ENCODE measurements around the gene GRAMD4. TPM values are rescaled to one million over a fixed set of nuclear protein-coding genes. Genes with fewer than 3 reads are reported as not detected.

Gene GRAMD4
- total and polyA plus RNA-seq, 4 donors, result 16.3 to 67.7 (median 21.2) TPM

DNA sequence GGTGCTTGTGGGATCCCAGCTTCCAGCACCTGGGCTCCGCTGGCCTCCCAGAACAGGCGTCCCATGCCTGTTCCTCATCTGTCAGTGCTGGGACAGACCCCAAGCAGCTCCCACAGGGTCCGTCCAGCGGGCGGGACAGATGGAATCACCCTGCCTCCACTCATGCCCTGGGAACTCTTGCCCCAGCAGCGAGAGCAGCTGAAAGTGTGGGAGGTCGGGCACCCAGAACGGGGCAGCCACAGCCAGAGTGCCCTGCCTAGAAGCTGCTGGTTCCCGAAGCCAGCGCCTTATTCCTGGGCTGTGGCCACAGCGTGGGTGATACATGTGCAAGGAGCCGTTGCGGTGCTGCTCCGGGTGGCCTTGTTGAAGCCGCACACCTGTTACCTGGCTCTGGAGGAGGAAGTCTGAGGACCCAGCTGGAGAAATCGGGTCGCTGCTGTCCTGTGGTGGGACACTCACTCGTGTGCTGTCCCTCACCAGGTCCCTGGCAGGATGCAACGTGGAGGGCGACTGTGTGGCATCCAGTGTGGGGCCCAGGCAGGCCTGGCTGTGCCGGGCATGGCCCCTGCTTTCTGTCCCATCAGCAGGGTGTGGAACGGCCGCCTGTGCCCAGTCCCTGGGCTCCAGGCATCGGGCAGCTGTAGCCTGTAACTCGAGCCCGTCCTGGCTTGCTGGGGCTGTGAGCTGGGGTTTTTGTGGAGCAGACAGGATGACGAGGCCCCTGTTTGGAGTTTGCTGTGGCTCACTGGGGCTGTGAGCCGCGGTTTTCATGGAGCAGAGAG is 16.2 kb downstream of the GRAMD4 start:
- Histone ChIP-seq H3K36me3 (ENCODE audit: control insufficient read depth in 4 of 4, insufficient read depth in 4 of 4, low read length in 4 of 4) (peaks cover 0 to 10% (median 2%) of the 10 kb centered on the region in 4 donors), H3K9ac (ENCODE audit: insufficient read depth in 1 of 2, low read length in 2 of 2) (no peak overlapping the region), H3K27ac (ENCODE audit: low read depth in 1 of 2, low read length in 1 of 2) (no peak overlapping the region), H3K4me3 (no peak overlapping the region), H3K4me1 (ENCODE audit: control insufficient read depth in 5 of 5, insufficient read depth in 5 of 5, low read length in 5 of 5) (peaks cover 7 to 17% (median 13%) of the 10 kb centered on the region in 5 donors), H3K9me3 (ENCODE audit: control insufficient read depth in 4 of 4, insufficient read depth in 3 of 4, low read length in 3 of 4) (peaks cover 0 to 3% (median 0%) of the 10 kb centered on the region in 4 donors), H3K27me3 (ENCODE audit: control insufficient read depth in 3 of 3, insufficient read depth in 3 of 3, low read length in 2 of 3) (no peaks in the 10 kb centered on the region)
- TF ChIP-seq, protein P1, sequence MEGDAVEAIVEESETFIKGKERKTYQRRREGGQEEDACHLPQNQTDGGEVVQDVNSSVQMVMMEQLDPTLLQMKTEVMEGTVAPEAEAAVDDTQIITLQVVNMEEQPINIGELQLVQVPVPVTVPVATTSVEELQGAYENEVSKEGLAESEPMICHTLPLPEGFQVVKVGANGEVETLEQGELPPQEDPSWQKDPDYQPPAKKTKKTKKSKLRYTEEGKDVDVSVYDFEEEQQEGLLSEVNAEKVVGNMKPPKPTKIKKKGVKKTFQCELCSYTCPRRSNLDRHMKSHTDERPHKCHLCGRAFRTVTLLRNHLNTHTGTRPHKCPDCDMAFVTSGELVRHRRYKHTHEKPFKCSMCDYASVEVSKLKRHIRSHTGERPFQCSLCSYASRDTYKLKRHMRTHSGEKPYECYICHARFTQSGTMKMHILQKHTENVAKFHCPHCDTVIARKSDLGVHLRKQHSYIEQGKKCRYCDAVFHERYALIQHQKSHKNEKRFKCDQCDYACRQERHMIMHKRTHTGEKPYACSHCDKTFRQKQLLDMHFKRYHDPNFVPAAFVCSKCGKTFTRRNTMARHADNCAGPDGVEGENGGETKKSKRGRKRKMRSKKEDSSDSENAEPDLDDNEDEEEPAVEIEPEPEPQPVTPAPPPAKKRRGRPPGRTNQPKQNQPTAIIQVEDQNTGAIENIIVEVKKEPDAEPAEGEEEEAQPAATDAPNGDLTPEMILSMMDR (IDR thresholded peaks at IDR 0.05; ENCODE audit: control extremely low read depth, extremely low read depth), result no peak
- DNase-seq (no peak), ATAC-seq (ENCODE audit: insufficient read depth, low FRiP score) (no peak)
- WGBS, 2 donors, result 89 to 93% methylated on average over 29 of the region's 29 CpGs

DNA sequence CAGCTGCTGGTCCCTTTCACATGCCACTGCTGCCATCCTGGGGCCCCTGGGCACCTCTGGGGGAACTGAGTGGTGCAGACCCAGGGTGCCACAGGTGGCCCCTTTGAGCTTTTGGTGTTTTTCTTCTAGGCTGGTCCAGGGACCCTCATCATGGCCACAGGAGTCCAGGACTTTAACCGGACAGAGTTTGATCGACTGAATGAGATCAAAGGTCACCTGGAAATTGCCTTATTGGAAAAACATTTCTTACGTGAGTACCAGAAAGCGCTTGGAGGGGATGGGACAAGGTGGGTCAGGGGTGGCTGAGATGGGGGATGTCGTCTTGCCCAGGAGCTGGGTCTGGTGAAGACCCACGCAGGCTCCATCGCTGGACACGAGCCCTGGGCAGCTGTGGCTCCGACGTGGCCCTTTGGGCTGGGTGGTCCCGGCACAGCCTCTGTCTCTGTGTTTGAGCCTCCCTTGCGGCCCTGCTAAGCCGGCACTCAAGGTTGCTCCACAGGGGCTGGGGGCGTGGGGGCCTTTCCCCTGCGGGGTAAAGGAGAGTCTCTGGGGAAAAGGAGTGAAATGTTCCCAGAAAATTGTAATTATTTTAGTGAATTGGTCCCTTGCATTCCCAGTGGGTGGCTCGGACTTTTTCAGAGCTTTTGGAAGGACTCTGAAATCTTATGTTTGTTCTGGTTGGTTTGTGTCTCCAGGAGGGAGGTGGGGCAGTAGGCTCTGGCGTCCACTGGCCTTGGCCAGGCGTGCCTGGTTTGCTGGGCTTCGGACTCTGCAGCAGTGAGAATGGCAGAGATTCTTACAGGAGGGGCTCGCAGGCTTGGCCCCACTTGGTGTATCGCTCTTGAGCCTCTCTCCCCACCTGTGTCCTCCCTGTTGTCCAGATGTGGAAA is 17.8 kb downstream of the GRAMD4 start:
- DNase-seq (no peak), ATAC-seq (ENCODE audit: insufficient read depth, low FRiP score) (no peak)
- Histone ChIP-seq H3K27me3 (ENCODE audit: control insufficient read depth in 3 of 3, insufficient read depth in 3 of 3, low read length in 2 of 3) (no peaks in the 10 kb centered on the region), H3K27ac (ENCODE audit: low read depth in 1 of 2, low read length in 1 of 2) (no peak overlapping the region), H3K4me1 (ENCODE audit: control insufficient read depth in 5 of 5, insufficient read depth in 5 of 5, low read length in 5 of 5) (peaks cover 7 to 29% (median 20%) of the 10 kb centered on the region in 5 donors), H3K4me3 (no peak overlapping the region), H3K9ac (ENCODE audit: insufficient read depth in 1 of 2, low read length in 2 of 2) (no peak overlapping the region), H3K9me3 (ENCODE audit: control insufficient read depth in 4 of 4, insufficient read depth in 3 of 4, low read length in 3 of 4) (peaks cover 0 to 3% (median 0%) of the 10 kb centered on the region in 4 donors), H3K36me3 (ENCODE audit: control insufficient read depth in 4 of 4, insufficient read depth in 4 of 4, low read length in 4 of 4) (peaks cover 0 to 10% (median 2%) of the 10 kb centered on the region in 4 donors)
- TF ChIP-seq, protein P1 (IDR thresholded peaks at IDR 0.05; ENCODE audit: control extremely low read depth, extremely low read depth), result no peak
- 93 to 96% methylated on average over 21 of the region's 21 CpGs for WGBS, 2 donors

DNA sequence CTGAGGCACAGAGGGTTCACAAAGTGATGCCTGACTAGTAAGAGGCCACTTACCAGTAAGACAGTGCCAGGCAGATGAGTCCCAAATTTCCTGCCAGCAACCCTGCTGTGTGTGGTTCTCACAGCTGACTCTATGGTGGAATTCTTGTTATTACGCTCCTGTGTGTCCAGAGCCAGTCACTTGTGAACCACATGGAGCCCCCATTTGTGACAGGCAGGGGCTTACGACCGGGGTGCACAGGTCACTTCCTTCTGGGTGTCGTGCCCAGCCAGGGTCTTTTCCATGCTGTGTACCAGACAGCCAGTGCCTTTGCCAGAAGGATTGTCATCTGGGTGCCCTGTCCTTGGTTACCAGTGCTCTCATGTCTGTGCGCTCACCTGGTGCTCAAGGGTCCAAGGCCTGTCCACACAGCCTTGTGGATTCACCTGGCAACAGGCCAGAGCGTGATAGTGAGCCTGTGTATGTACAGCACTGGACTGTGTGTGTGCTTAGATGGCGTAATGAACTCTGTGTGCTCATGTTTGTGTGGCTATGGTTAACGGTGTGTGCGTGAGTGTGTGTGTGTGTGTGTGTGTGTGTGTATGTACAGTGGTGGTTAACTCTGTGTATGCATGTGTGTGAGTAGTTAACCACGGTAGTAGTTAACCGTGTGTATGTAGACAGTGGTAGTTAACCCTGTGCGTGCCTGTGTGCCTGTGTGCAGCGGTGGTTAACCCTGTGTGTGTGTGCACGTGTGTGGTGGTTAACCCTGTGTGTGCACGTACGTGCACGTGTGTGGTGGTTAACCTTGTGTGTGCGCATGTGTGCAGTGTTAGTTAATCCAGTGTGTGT is 18.6 kb downstream of the GRAMD4 start:
- no peak overlapping the region for H3K9ac ChIP-seq (ENCODE audit: insufficient read depth in 1 of 2, low read length in 2 of 2)
- no peak overlapping the region for H3K4me3 ChIP-seq
- peaks cover 7 to 29% (median 17%) of the 10 kb centered on the region in 5 donors for H3K4me1 ChIP-seq (ENCODE audit: control insufficient read depth in 5 of 5, insufficient read depth in 5 of 5, low read length in 5 of 5)
- no peak for ATAC-seq (ENCODE audit: insufficient read depth, low FRiP score)
- DNase-seq, result peak; percentile 66 to 71 (median 66)
- no peaks in the 10 kb centered on the region for H3K27me3 ChIP-seq (ENCODE audit: control insufficient read depth in 3 of 3, insufficient read depth in 3 of 3, low read length in 2 of 3)
- peak overlapping the region in 1 of 2 donors; percentile 16 for H3K27ac ChIP-seq (ENCODE audit: low read depth in 1 of 2, low read length in 1 of 2)
- peaks cover 0 to 10% (median 2%) of the 10 kb centered on the region in 4 donors for H3K36me3 ChIP-seq (ENCODE audit: control insufficient read depth in 4 of 4, insufficient read depth in 4 of 4, low read length in 4 of 4)
- WGBS, 2 donors, result 68 to 73% methylated on average over 18 of the region's 18 CpGs
- peaks cover 0 to 3% (median 0%) of the 10 kb centered on the region in 4 donors for H3K9me3 ChIP-seq (ENCODE audit: control insufficient read depth in 4 of 4, insufficient read depth in 3 of 4, low read length in 3 of 4)
- TF ChIP-seq, protein P1 (IDR thresholded peaks at IDR 0.05; ENCODE audit: control extremely low read depth, extremely low read depth), result no peak

Data from lung (tissue), 12 donors.